DOHH2 (cell line): ENCODE results near the gene TAS2R60.

Source experiments
- CTCF ChIP-seq: fragments of 200-600 bp; sonication (generic); IDR thresholded peaks from one replicate; pipeline ENCODE4 v1.5.1; 2014; ENCODE audit warnings: antibody characterized with exemption, mild to moderate bottlenecking, low read depth, low read length; ENCODE audit not compliant: poor library complexity, severe bottlenecking
- EZH2phosphoT487 ChIP-seq: fragments of 200-600 bp; sonication (generic); IDR thresholded peaks from 2 replicates; pipeline ENCODE4 v1.6.1; 2017; ENCODE audit warnings: borderline replicate concordance, mild to moderate bottlenecking, antibody characterized with exemption, low read length, moderate library complexity, mixed read lengths

DNA sequence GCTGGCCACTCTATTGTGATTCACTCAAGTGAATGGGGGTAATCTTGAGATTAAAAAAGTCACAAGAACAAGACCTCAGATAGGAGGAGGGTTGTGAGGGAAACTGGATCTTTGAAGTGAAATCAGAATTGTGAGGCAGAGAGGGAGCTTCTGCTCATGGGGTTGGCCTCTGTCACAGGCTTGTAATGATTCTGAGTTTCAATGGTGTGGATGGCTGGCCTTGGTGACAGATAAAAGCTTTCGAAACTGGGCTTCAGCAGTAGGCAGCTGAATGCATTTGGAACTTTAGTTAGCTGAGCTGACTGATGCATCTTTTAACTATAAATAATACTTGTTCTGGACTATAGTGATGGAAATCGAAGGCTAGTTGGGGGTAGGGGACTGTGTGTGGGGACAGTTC is 12.2 kb downstream of the TAS2R60 start:
- TF ChIP-seq CTCF, result no peak
- TF ChIP-seq EZH2phosphoT487, result no peak
